GM18951 (cell line): ENCODE measurements around the gene CTIF.

Source experiments
- POLR2A ChIP-seq: IDR thresholded peaks from 4 replicates; pipeline ENCODE4 v1.6.1; 2011; ENCODE audit warnings: mild to moderate bottlenecking; ENCODE audit not compliant: insufficient read length, insufficient read depth; ENCODE audit errors: extremely low read depth
- in situ Hi-C: fragments of 300-500 bp; cut with MboI; formaldehyde crosslinking; loops from one replicate; pipeline ENCODE4 v1.12.0; 2022; ENCODE audit warnings: low sequenced_read_pairs, mixed read lengths, inconsistent platforms; ENCODE audit not compliant: unreplicated experiment

Gene CTIF

GRCh38 chr18:48693006-48693405, 154.2 kb downstream of the CTIF start:
- no peak for TF ChIP-seq POLR2A
- in situ Hi-C loops, result loop anchor here (25.0 kb wide), 2 partner anchors 744 to 1169 kb away; no protein-coding TSS in a partner anchor

GRCh38 chr18:48693625-48694262, 154.9 kb downstream of the CTIF start:
- in situ Hi-C loops, result loop anchor here (25.0 kb wide), 2 partner anchors 744 to 1169 kb away; no protein-coding TSS in a partner anchor
- no peak for TF ChIP-seq POLR2A

- TF ChIP-seq POLR2A, result no peak
- in situ Hi-C loops, result loop anchor here (25.0 kb wide), 2 partner anchors 743 to 1168 kb away; no protein-coding TSS in a partner anchor
These were observed 155.5 kb downstream of the CTIF start for GRCh38 chr18:48694295-48694694.

- TF ChIP-seq POLR2A, result no peak
- in situ Hi-C loops, result loop anchor here (25.0 kb wide), 2 partner anchors 742 to 1167 kb away; no protein-coding TSS in a partner anchor
These were observed 156.8 kb downstream of the CTIF start for GRCh38 chr18:48695671-48696070.

GRCh38 chr18:48696218-48696617, 157.4 kb downstream of the CTIF start:
- TF ChIP-seq POLR2A, result no peak
- in situ Hi-C loops, result loop anchor here (25.0 kb wide), 2 partner anchors 741 to 1166 kb away; no protein-coding TSS in a partner anchor

GRCh38 chr18:48697441-48697840, 158.6 kb downstream of the CTIF start:
- TF ChIP-seq POLR2A, result no peak
- in situ Hi-C loops, result loop anchor here (25.0 kb wide), 2 partner anchors 740 to 1165 kb away; no protein-coding TSS in a partner anchor

- no peak for TF ChIP-seq POLR2A
- in situ Hi-C loops, result loop anchor here (25.0 kb wide), 2 partner anchors 739 to 1164 kb away; no protein-coding TSS in a partner anchor
These were observed 159.9 kb downstream of the CTIF start for GRCh38 chr18:48698707-48699106.

- in situ Hi-C loops, result loop anchor here (25.0 kb wide), 2 partner anchors 738 to 1163 kb away; no protein-coding TSS in a partner anchor
- TF ChIP-seq POLR2A, result no peak
These were observed 160.9 kb downstream of the CTIF start for GRCh38 chr18:48699761-48700160.

- no peak for TF ChIP-seq POLR2A
- in situ Hi-C loops, result no loop called here
These were observed 161.6 kb downstream of the CTIF start for GRCh38 chr18:48700446-48700845.

GRCh38 chr18:48702346-48703027, 163.7 kb downstream of the CTIF start:
- TF ChIP-seq POLR2A, result no peak
- in situ Hi-C loops, result no loop called here

- no peak for TF ChIP-seq POLR2A
These were observed 164.2 kb downstream of the CTIF start for GRCh38 chr18:48703028-48703386.

GRCh38 chr18:48703418-48703817, 164.6 kb downstream of the CTIF start:
- in situ Hi-C loops, result no loop called here
- TF ChIP-seq POLR2A, result no peak

More at GRCh38 chr18:48703028-48703386, 164.2 kb downstream of the CTIF start:
- in situ Hi-C loops, result no loop called here

- in situ Hi-C loops, result no loop called here
These were observed 166.2 kb downstream of the CTIF start for GRCh38 chr18:48705043-48705442.

More at GRCh38 chr18:48705043-48705442, 166.2 kb downstream of the CTIF start:
- TF ChIP-seq POLR2A, result no peak
